ENCODE measurements around the gene ZNF839. TPM values are rescaled to one million over a fixed set of nuclear protein-coding genes. Genes with fewer than 3 reads are reported as not detected.

Gene ZNF839
- total RNA-seq, 2 donors from 2014 or later, result 7.2 to 11.0 TPM

- Histone ChIP-seq H3K4me3 (no peak overlapping the region), H3K27me3 (no peaks in the 10 kb centered on the region), H3K36me3 (peaks cover 5% of the 10 kb centered on the region), H3K9ac (ENCODE audit: low read depth in 2 of 2, low read length in 2 of 2) (no peak overlapping the region), H3K27ac (no peak overlapping the region), H3K9me3 (no peaks in the 10 kb centered on the region), H3K4me1 (no peaks in the 10 kb centered on the region)
- intact Hi-C loops (cut with DNase I), result no loop called here
- no peak for DNase-seq
- no peak for TF ChIP-seq CTCF (IDR thresholded peaks at IDR 0.05)
Measured at GRCh38 chr14:102356280-102356679, 36.7 kb downstream of the ZNF839 start.

- Histone ChIP-seq H3K4me3 (no peak overlapping the region), H3K9me3 (no peaks in the 10 kb centered on the region), H3K9ac (ENCODE audit: low read depth in 2 of 2, low read length in 2 of 2) (no peak overlapping the region), H3K27ac (no peak overlapping the region), H3K36me3 (peaks cover 5% of the 10 kb centered on the region), H3K27me3 (no peaks in the 10 kb centered on the region), H3K4me1 (peaks cover 5% of the 10 kb centered on the region)
- TF ChIP-seq CTCF (IDR thresholded peaks at IDR 0.05), result no peak
- intact Hi-C loops (cut with DNase I), result no loop called here
- no peak for DNase-seq
Measured at GRCh38 chr14:102359341-102359740, 39.8 kb downstream of the ZNF839 start.

- no peak for TF ChIP-seq CTCF (IDR thresholded peaks at IDR 0.05)
- H3K27ac ChIP-seq, result no peak overlapping the region
- no peaks in the 10 kb centered on the region for H3K9me3 ChIP-seq
- H3K4me3 ChIP-seq, result no peak overlapping the region
- DNase-seq, result no peak
- H3K9ac ChIP-seq (ENCODE audit: low read depth in 2 of 2, low read length in 2 of 2), result no peak overlapping the region
- H3K27me3 ChIP-seq, result no peaks in the 10 kb centered on the region
- peaks cover 2% of the 10 kb centered on the region for H3K36me3 ChIP-seq
- H3K4me1 ChIP-seq, result peaks cover 5% of the 10 kb centered on the region
- intact Hi-C loops (cut with DNase I), result no loop called here
Measured at GRCh38 chr14:102360388-102360787, 40.8 kb downstream of the ZNF839 start.

- Histone ChIP-seq H3K27me3 (no peaks in the 10 kb centered on the region), H3K9me3 (no peaks in the 10 kb centered on the region), H3K36me3 (no peaks in the 10 kb centered on the region), H3K4me3 (peak overlapping the region; percentile 95), H3K27ac (peak overlapping the region; percentile 81), H3K4me1 (peaks cover 5% of the 10 kb centered on the region), H3K9ac (ENCODE audit: low read depth in 2 of 2, low read length in 2 of 2) (peak overlapping the region; percentile 79 to 92)
- no peak for TF ChIP-seq CTCF (IDR thresholded peaks at IDR 0.05)
- DNase-seq, result no peak
- intact Hi-C loops (cut with DNase I), result no loop called here
Measured at GRCh38 chr14:102362084-102362483, 42.5 kb downstream of the ZNF839 start.

GRCh38 chr14:102362545-102363181 is 43.1 kb downstream of the ZNF839 start, which contains the start of the genes CINP and TECPR2:
Gene CINP (minus strand): TSS chr14:102362890. CDS start chr14:102362851, 39 bp downstream.
Gene TECPR2 (plus strand): TSS chr14:102362941. CDS start chr14:102376722, 13,781 bp downstream.
- peak; percentile 100 for DNase-seq
- H3K27me3 ChIP-seq, result no peaks in the 10 kb centered on the region
- H3K4me1 ChIP-seq, result peaks cover 5% of the 10 kb centered on the region
- H3K9me3 ChIP-seq, result no peaks in the 10 kb centered on the region
- peak within 1 kb of the TSS; percentile 81 for H3K27ac ChIP-seq
- H3K4me3 ChIP-seq, result peak within 1 kb of the TSS; percentile 95
- H3K9ac ChIP-seq (ENCODE audit: low read depth in 2 of 2, low read length in 2 of 2), result peak within 1 kb of the TSS; percentile 82 to 92
- TF ChIP-seq CTCF (IDR thresholded peaks at IDR 0.05), result no peak
- H3K36me3 ChIP-seq, result no peaks in the 10 kb centered on the region
- intact Hi-C loops (cut with DNase I), result no loop called here

Measured in colonic mucosa (tissue), 4 donors.